Measurements from ENCODE around the gene GNAS-AS1.

Gene GNAS-AS1

DNA sequence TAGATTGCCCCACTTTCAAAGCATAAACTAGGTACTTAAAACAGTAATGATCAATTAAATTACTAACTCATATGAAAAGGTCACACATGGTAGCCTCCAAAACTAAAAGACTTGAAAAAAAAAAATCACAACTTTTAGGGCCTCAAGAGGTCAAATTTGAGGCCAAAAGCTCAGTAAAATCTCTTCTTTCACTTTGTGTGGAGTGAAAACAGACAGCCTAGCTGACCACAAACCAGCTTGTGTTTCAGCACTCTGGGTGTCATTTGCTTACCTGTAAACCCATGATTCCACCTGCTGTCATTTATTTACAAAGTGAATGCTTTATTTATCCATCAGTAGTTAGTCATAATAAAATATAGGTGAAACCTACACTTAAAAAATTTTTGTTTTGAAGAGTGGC, 35.8 kb upstream of the GNAS-AS1 start:
- TF ChIP-seq, protein P1, sequence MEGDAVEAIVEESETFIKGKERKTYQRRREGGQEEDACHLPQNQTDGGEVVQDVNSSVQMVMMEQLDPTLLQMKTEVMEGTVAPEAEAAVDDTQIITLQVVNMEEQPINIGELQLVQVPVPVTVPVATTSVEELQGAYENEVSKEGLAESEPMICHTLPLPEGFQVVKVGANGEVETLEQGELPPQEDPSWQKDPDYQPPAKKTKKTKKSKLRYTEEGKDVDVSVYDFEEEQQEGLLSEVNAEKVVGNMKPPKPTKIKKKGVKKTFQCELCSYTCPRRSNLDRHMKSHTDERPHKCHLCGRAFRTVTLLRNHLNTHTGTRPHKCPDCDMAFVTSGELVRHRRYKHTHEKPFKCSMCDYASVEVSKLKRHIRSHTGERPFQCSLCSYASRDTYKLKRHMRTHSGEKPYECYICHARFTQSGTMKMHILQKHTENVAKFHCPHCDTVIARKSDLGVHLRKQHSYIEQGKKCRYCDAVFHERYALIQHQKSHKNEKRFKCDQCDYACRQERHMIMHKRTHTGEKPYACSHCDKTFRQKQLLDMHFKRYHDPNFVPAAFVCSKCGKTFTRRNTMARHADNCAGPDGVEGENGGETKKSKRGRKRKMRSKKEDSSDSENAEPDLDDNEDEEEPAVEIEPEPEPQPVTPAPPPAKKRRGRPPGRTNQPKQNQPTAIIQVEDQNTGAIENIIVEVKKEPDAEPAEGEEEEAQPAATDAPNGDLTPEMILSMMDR (conservative IDR thresholded peaks at IDR 0.05; ENCODE audit: low read depth, low read length), result no peak
- no peak overlapping the region for H3K4me3 ChIP-seq (ENCODE audit: low read depth, low read length)
- DNase-seq (ENCODE audit: low read depth), result no peak

DNA sequence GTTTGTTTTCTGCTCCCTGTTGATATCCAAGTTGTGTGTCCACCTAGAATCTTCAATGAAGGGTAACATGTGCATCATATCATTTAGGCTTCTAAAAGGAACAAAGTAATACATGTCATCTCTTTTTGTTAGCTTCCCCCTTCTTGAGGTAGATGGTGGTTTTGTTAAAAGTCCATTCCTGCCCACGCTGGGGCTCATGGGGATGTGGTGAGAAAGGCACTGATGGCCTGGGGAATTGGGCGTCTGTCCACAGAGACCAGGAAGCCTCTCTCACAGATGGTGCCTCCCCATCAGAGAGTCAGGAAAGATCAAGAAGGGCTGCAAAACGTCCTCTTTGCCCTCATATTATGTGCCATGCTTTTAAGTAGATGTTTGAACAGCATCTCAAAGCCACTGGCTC, 34.3 kb upstream of the GNAS-AS1 start:
- H3K4me3 ChIP-seq (ENCODE audit: low read depth, low read length), result no peak overlapping the region
- TF ChIP-seq, protein P1 (conservative IDR thresholded peaks at IDR 0.05; ENCODE audit: low read depth, low read length), result no peak
- no peak for DNase-seq (ENCODE audit: low read depth)

DNA sequence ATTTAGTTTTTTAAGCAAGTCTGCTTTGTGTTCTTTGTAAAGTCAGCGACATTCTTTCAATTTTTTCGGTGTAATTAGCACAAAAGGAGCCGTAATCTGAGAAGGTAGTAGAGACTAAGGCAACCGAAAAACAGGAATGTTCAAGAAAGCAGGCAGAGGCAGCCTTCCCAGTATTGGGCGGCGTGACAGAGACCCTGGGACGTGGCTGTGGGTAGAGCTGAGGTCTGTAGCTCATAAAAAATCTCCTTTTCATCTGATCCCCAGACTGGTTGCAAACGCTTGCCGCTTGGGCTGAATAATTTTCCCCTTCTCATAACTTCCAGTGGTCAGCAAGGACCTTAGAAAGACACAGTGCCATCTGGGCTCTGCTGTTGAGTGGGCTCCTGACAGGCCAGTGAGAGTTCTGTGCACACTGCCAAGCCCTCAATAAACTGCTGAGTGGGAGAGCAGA, 32.6 kb upstream of the GNAS-AS1 start:
- TF ChIP-seq, protein P1 (conservative IDR thresholded peaks at IDR 0.05; ENCODE audit: low read depth, low read length), result no peak
- peak; percentile 50 for DNase-seq (ENCODE audit: low read depth)
- no peak overlapping the region for H3K4me3 ChIP-seq (ENCODE audit: low read depth, low read length)

- TF ChIP-seq, protein P1 (conservative IDR thresholded peaks at IDR 0.05; ENCODE audit: low read depth, low read length), result no peak
- no peak overlapping the region for H3K4me3 ChIP-seq (ENCODE audit: low read depth, low read length)
- DNase-seq (ENCODE audit: low read depth), result no peak
Observed at GRCh38 chr20:58882704-58883089, 32.0 kb upstream of the GNAS-AS1 start.

DNA sequence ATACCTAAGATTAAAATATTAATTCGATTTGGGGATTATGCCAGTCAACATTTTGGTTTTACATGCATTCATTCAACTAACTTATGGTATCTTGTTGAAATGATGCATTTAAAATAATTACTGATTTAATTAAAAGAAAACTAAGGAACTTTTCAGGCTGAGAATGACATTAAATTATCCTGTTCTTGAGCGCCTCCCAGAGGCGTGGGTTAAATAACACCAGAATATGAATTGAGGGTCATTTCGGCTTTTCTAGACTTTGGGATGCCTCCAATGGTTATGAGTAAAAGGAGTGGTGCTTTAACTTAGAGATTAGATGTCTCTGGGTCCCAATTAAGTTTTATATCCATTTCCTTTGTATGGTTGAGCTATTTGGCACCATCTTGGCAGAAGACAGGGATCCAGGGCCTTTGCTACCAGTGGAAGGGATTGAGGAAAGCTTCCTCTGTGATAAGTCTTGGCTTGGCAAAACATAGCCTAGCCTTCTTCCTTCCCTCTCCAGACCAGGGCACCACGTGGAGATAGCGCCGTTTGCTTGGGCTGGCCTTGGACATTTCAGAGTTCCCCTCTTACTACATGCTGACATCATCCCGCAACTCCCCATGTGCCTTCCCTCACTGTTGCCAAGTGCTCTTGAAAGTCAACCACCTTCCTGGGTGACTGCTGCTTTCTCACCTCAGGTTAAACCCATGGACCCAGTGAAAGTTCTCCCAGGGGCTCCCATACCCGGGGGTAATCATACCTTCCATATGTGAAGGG, 30.5 kb upstream of the GNAS-AS1 start:
- TF ChIP-seq, protein P1 (conservative IDR thresholded peaks at IDR 0.05; ENCODE audit: low read depth, low read length), result peak; percentile 31
- no peak for DNase-seq (ENCODE audit: low read depth)

DNA sequence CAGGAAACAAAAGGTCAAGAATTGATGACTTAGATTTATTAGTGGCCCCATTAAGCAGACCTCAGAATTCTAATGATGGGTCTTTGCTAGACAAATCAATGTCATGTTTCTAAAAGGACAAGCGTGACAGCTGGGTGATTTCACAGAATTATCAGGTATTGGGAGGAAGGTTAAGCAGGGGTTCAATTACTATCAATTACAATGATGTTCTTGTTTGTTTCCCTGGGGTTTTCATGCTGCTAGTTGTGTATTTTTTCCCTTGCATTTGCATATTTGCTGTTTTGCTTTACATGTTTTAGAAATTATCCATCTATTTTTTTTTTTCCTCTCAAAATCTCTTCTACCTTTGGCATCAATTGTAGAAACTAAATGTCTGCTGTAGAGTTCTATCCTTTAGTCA, 29.7 kb upstream of the GNAS-AS1 start:
- DNase-seq (ENCODE audit: low read depth), result no peak
- TF ChIP-seq, protein P1 (conservative IDR thresholded peaks at IDR 0.05; ENCODE audit: low read depth, low read length), result no peak
- H3K4me3 ChIP-seq (ENCODE audit: low read depth, low read length), result no peak overlapping the region

More for the DNA sequence above, 30.5 kb upstream of the GNAS-AS1 start:
- no peak overlapping the region for H3K4me3 ChIP-seq (ENCODE audit: low read depth, low read length)

- TF ChIP-seq, protein P1 (conservative IDR thresholded peaks at IDR 0.05; ENCODE audit: low read depth, low read length), result no peak
- DNase-seq (ENCODE audit: low read depth), result no peak
- H3K4me3 ChIP-seq (ENCODE audit: low read depth, low read length), result no peak overlapping the region
Observed at GRCh38 chr20:58878399-58878798, 27.7 kb upstream of the GNAS-AS1 start.
